OCI-LY1 (cell line): ENCODE measurements around the gene GATD1.

ENCODE experiments used
- CTCF ChIP-seq: fragments of 200-600 bp; sonication (generic), shearing (Covaris generic); IDR thresholded peaks from 2 replicates; pipeline ENCODE4 v1.5.1; 2017; ENCODE audit warnings: mild to moderate bottlenecking, antibody characterized with exemption, low read length, moderate library complexity, mixed read lengths
- EZH2 ChIP-seq: fragments of 200-600 bp; sonication (generic), shearing (Covaris generic); IDR thresholded peaks from 2 replicates; pipeline ENCODE4 v1.8.0; 2017; ENCODE audit warnings: borderline replicate concordance, mixed run types, mild to moderate bottlenecking, antibody characterized with exemption, low read length, moderate library complexity, mixed read lengths

GRCh38 chr11:760236-760635 is 17.1 kb downstream of the GATD1 start:
- TF ChIP-seq CTCF, result no peak
- no peak for TF ChIP-seq EZH2
